Progenitor cell of endocrine pancreas (in vitro differentiated cells): ENCODE results near the gene MAP2K6. TPM values are rescaled to one million over a fixed set of nuclear protein-coding genes. Genes with fewer than 3 reads are reported as not detected.

Source experiments
- DNase-seq: peaks from one replicate; pipeline ENCODE4 v3.0.0; 2021; ENCODE audit warnings: low spot score; ENCODE audit not compliant: unreplicated experiment
- H3K27ac Mint-ChIP-seq: 2 replicates; pipeline ENCODE4 v1.8.0; 2021; ENCODE audit warnings: mild to moderate bottlenecking, moderate library complexity, mixed read lengths
- H3K27me3 Mint-ChIP-seq: 2 replicates; pipeline ENCODE4 v1.8.0; 2021; ENCODE audit warnings: mixed read lengths
- H3K36me3 Mint-ChIP-seq: 2 replicates; pipeline ENCODE4 v1.8.0; 2022; ENCODE audit warnings: mixed read lengths; ENCODE audit not compliant: insufficient read depth
- H3K4me1 Mint-ChIP-seq: 2 replicates; pipeline ENCODE4 v1.8.0; 2021; ENCODE audit warnings: low read depth, mixed read lengths
- H3K4me3 Mint-ChIP-seq: 2 replicates; pipeline ENCODE4 v1.8.0; 2021; ENCODE audit warnings: low read depth, mild to moderate bottlenecking, moderate library complexity, mixed read lengths
- H3K9me3 Mint-ChIP-seq: 2 replicates; pipeline ENCODE4 v1.8.0; 2021; ENCODE audit warnings: low read depth, mixed read lengths
- CTCF ChIP-seq: fragments of 200-600 bp; sonication (generic); IDR thresholded peaks from one replicate; pipeline ENCODE4 v1.5.0; 2021; ENCODE audit warnings: antibody characterized with exemption, mild to moderate bottlenecking; ENCODE audit not compliant: unreplicated experiment
- total RNA-seq: library from RNA; stranded (reverse); gene quantifications from 2 replicates; pipeline ENCODE4 v1.2.1, GENCODE V29; 2021

The MAP2K6 gene
- total RNA-seq, 1 donor from 2014 or later, result 44.7 TPM

- no peak overlapping the region for H3K27ac Mint-ChIP-seq
- TF ChIP-seq CTCF, result no peak
- no peak for DNase-seq
- peaks cover 2% of the 10 kb centered on the region for H3K36me3 Mint-ChIP-seq
- no peak overlapping the region for H3K4me3 Mint-ChIP-seq
- H3K27me3 Mint-ChIP-seq, result no peaks in the 10 kb centered on the region
- no peaks in the 10 kb centered on the region for H3K9me3 Mint-ChIP-seq
- H3K4me1 Mint-ChIP-seq, result peaks cover 10% of the 10 kb centered on the region
Observed at GRCh38 chr17:69433093-69433492, 18.6 kb downstream of the MAP2K6 start.

GRCh38 chr17:69434164-69434579, 19.7 kb downstream of the MAP2K6 start:
- H3K4me1 Mint-ChIP-seq, result peaks cover 10% of the 10 kb centered on the region
- no peaks in the 10 kb centered on the region for H3K27me3 Mint-ChIP-seq
- no peak for DNase-seq
- no peak for TF ChIP-seq CTCF
- H3K36me3 Mint-ChIP-seq, result peaks cover 4% of the 10 kb centered on the region
- H3K9me3 Mint-ChIP-seq, result no peaks in the 10 kb centered on the region
- no peak overlapping the region for H3K4me3 Mint-ChIP-seq
- H3K27ac Mint-ChIP-seq, result no peak overlapping the region

- no peak overlapping the region for H3K4me3 Mint-ChIP-seq
- no peak for DNase-seq
- H3K4me1 Mint-ChIP-seq, result peaks cover 2% of the 10 kb centered on the region
- no peak for TF ChIP-seq CTCF
- peaks cover 10% of the 10 kb centered on the region for H3K9me3 Mint-ChIP-seq
- no peak overlapping the region for H3K27ac Mint-ChIP-seq
- no peaks in the 10 kb centered on the region for H3K27me3 Mint-ChIP-seq
- H3K36me3 Mint-ChIP-seq, result peaks cover 10% of the 10 kb centered on the region
Observed at GRCh38 chr17:69435971-69436696, 21.6 kb downstream of the MAP2K6 start.

GRCh38 chr17:69437475-69437874, 23.0 kb downstream of the MAP2K6 start:
- TF ChIP-seq CTCF, result no peak
- H3K36me3 Mint-ChIP-seq, result peaks cover 10% of the 10 kb centered on the region
- no peak overlapping the region for H3K27ac Mint-ChIP-seq
- H3K9me3 Mint-ChIP-seq, result peaks cover 10% of the 10 kb centered on the region
- peaks cover 2% of the 10 kb centered on the region for H3K4me1 Mint-ChIP-seq
- no peak for DNase-seq
- no peak overlapping the region for H3K4me3 Mint-ChIP-seq
- no peaks in the 10 kb centered on the region for H3K27me3 Mint-ChIP-seq

GRCh38 chr17:69438776-69439175, 24.3 kb downstream of the MAP2K6 start:
- no peak for TF ChIP-seq CTCF
- Mint-ChIP-seq H3K4me3 (no peak overlapping the region), H3K9me3 (peaks cover 10% of the 10 kb centered on the region), H3K27ac (no peak overlapping the region), H3K36me3 (peaks cover 10% of the 10 kb centered on the region), H3K27me3 (no peaks in the 10 kb centered on the region), H3K4me1 (no peaks in the 10 kb centered on the region)
- no peak for DNase-seq
